ENCODE results near the gene GRPEL1.

DNA sequence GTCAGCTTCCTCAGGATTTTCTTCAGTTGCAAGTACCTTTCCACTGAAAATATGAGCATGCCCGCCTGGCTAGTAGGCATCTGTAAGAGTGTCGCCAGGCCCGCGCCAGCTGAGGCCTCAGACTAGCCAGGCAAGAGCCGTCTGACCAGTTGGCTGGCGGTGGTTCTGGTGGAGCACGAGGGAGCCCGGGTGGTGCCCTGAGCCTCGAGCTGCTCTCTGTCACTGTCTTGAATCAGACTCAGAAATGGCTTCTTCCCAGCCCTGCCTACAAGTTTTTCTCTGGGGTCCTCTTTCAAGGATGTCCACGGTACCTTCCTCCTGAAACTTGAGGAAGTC lies 11.9 kb downstream of the GRPEL1 start:
- TF ChIP-seq CTCF (IDR thresholded peaks at IDR 0.05) (no peak), POLR2AphosphoS5 (IDR thresholded peaks at IDR 0.05) (no peak)
